Left colon (tissue), 2 donors: Measurements from ENCODE around the gene ULK4. TPM values are rescaled to one million over a fixed set of nuclear protein-coding genes. Genes with fewer than 3 reads are reported as not detected.

Source experiments
- ATAC-seq: fragments of 200-7000 bp; cut with Tn5 transposase; one replicate; pipeline ENCODE4 v1.9.1; 2020; ENCODE audit warnings: mild to moderate bottlenecking, moderate library complexity
- DNase-seq, 2 donors: peaks; one replicate each; pipeline ENCODE4 v3.0.0-alpha.2; 2020
- intact Hi-C, 2 donors: fragments of 100-400 bp; cut with DNase I in 1 of 2; cut with micrococcal nuclease in 1 of 2; formaldehyde crosslinking; loops; one replicate each; pipeline versions ENCODE4 v1.11.2 to v1.14.0; 2022; cut with DNase I, micrococcal nuclease
- total RNA-seq, 2 donors: library from RNA; stranded (reverse); fragmentation: NEBNext Ultra II Directional; extraction: Animal tissue kit (Norgen Biotek cat#: 25700); gene quantifications; one replicate each; pipeline ENCODE4 v1.2.1, GENCODE V29; 2021
- donor health status: DM: no; HTN: no; CAD: no.
- donor health status: DM: yes; HTN: yes; CAD: no.

Gene ULK4
- total RNA-seq, 2 donors from 2014 or later = 5.3 to 5.7 TPM

DNA sequence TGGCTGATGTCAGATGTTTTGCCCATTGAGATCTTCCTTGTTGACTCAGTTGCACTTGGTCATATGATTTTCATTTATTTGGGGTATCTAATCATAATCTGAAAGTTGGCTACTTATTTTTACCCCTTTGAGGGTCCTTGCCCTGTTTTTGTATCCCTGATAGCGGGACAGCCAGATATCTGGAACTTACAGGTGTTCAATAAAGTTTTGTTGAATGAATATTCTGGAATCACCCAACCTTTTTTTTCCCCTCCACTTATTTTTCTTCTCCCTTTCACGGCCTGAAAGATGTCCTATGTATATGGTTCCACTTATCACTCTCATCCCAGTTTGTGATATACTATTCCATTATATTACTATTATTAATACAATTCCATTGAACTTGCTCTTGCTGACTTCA lies 749.8 kb downstream of the ULK4 start:
- DNase-seq (no peak), ATAC-seq (no peak)
- intact Hi-C loops = no loop called here

DNA sequence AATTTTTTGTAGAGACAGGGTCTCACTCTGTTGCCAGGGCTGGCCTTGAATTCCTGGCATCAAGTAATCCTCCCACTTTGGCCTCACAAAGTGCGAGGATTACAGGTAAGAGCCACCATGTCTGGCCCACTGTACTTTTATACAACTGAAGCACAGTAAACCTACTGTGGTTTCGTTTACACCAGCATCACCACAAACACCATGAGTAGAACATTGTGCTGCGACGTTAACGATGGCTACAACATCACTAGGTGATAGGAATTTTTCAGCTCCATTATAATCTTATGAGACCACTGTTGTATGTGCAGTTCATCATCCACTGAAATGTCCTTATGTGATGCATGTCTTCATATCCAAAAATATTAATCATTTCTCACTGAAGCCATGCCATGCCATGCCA lies 750.9 kb downstream of the ULK4 start:
- intact Hi-C loops = no loop called here
- ATAC-seq (no peak), DNase-seq (no peak)

DNA sequence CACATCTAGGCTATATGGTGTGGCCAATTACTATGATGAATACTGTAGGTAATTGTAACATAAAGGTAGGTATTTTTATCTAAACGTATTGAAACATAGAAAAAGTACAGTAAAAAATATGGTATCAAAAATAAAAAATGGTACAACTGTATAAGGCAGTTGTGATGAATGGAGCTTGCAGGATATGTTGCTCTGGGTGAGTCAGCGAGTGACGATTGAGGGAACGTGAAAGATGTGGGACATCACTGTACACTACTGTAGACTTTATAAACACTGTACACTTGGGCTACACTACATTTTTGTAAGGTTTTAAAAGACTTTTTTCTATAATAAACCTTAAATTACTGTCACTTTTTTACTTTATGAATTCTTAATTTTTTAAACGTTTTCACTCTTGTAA lies 752.3 kb downstream of the ULK4 start:
- DNase-seq (no peak), ATAC-seq (no peak)
- intact Hi-C loops = loop anchor here in 1 of 2 donors (10.0 kb wide), 1 partner anchor 625 kb away; no protein-coding TSS in a partner anchor

DNA sequence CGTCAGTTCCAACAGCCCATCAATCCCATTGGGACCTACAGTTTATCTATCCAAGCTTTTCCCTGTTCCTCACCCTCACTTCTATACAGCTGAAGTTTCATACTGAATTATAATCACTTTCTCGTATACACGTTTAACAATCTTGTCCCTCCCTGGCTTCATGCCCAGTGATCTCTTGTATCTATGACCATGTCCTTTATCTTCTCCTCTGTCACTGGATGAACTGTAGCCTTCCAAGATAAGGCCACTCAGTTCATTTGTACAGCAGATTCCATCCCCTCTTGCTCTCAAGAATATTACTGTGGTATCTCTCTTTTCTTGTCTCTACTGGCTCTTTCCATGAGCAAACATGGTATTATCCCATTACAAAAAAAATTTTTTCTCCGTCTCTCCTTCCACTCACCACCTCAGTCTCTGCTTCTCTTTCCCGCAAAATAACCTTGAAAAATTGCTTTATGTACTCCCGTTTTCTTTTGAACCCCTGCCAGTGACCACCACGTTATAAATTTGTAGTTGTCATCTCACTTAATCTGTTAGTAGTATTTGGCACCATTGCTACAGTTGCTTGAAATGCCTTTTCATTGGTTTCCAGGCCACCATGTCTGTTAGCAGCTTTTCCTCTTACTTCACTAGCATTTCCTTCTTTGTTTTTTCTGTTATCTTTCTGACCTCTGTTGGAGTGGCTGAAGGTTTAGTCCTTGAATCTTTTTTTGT lies 753.2 kb downstream of the ULK4 start:
- peak in 1 of 2 donors; percentile 13 for DNase-seq

DNA sequence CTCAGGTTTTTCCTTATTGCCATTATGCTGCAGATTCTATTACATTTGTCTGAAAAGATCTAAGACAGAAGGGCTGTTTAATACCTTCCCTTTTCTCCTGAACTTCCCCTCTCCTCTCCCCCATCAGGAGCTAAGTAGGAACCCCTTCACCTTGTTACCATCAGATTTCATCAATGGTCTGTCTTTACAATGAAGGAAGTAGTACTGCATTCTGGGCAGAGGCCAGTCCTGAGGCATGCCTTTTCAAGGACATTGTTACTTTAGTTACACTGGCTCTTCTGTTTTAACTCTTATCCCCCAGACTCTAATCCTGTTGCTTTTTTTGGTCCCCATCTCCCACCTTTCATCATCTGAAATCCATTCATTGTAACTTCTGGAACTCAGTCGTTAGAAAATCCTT lies 754.5 kb downstream of the ULK4 start:
- ATAC-seq = peak; percentile 28
- intact Hi-C loops = loop anchor here in 1 of 2 donors (10.0 kb wide), 1 partner anchor 623 kb away; no protein-coding TSS in a partner anchor
- no peak for DNase-seq

More for the DNA sequence above, 753.2 kb downstream of the ULK4 start:
- intact Hi-C loops = loop anchor here in 1 of 2 donors (10.0 kb wide), 1 partner anchor 624 kb away; no protein-coding TSS in a partner anchor
- ATAC-seq = peak; percentile 74

DNA sequence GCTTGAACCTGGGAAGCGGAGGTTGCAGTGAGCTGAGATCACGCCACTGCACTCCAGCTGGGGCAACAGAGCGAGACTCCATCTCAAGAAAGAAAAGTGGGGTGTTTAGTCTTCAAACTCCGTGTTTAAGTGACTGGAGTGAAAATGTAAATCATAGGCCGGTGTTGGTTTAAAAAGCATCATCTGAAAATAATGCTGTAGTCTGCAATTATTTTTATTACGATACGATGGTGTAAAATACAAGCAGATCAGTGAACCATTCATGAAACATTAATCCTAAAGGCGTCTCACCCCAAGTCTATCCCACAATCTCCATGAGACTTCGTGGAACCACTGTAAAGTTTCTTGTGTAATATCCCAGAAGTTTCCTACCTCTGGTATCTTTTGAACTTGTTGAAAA lies 756.3 kb downstream of the ULK4 start:
- DNase-seq (no peak), ATAC-seq (no peak)
- intact Hi-C loops = loop anchor here in 1 of 2 donors (10.0 kb wide), 1 partner anchor 621 kb away; no protein-coding TSS in a partner anchor

DNA sequence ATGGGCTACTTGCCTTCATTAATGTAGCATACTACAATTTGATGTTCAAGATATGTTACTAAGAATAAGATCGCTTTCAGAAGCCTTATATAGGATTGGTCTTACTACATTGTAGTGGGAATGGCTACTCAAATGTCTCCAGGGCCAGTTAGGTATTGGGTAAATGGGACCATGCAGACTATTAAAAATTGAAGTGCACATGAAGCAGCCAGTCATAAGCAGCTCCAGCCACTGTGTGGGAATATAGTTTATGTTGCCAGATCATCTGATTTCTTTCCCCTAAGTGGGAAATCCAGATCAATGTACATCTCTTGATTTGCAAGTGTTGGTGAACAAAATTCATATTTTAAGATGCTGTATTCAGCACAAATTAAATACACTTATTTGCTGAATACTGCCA lies 757.5 kb downstream of the ULK4 start:
- ATAC-seq (no peak), DNase-seq (no peak)
- intact Hi-C loops = loop anchor here in 1 of 2 donors (10.0 kb wide), 1 partner anchor 620 kb away; no protein-coding TSS in a partner anchor

DNA sequence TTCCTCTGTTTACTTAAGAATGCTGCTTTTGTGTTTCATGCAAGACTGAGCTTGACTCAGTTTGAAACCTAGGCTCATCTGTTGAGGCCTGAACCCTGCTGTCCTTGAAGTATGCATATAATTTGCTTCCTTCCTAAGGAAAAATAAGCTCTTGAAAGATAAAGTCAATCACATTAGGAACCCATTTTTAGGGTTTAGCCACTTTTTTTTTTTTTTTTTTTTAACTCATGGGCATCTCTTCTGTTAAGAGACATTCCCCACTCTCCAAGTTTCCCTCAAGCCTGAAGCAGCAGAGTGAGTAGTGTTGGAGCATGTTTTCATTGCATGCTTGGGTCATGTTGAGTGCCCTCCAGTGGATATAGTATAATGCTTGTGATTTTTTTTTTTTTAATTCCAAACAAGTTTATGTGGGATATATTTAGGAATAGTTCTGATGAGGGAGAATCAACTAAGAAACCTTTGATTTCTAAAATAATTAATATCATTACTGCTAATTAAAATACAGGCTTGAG lies 759.0 kb downstream of the ULK4 start:
- no peak for ATAC-seq
- no peak for DNase-seq
- intact Hi-C loops = loop anchor here in 1 of 2 donors (10.0 kb wide), 1 partner anchor 618 kb away; no protein-coding TSS in a partner anchor

DNA sequence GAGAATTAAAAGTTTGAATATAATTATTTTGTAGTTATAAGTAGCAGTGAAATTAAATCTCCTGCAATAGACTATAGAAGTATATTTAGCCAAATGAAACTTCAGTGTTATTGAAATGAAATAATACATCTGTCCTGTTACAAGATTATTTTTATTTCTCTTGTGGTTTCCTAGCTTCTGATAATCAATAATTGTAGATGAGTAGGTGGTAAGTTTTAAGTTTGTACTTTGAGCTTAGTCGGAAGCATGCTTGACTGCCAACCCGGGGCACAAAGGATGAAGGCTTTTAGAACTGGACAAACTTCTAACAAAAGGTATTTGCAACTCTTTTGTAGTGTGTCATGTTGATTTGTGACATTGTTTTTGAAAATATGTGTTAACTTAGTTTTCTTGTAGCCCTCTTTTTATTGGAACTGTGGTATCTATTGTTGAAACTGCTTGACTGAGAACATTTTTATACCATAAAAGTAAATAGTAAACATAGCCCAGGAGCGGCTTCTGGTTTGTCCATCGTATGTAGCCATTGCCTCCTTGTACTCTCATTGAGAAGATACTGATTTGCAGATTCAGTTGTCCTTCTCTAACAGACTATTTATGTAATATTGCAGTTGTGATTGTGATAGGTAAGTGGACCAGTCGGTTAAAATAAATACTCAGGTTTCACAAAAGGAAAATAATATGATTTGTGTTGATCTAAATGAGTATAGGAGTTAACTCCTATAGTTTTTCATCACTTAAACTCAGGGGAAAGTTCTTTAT lies 759.6 kb downstream of the ULK4 start:
- no peak for DNase-seq
- no peak for ATAC-seq
- intact Hi-C loops = loop anchor here in 1 of 2 donors (10.0 kb wide), 1 partner anchor 617 kb away; no protein-coding TSS in a partner anchor

DNA sequence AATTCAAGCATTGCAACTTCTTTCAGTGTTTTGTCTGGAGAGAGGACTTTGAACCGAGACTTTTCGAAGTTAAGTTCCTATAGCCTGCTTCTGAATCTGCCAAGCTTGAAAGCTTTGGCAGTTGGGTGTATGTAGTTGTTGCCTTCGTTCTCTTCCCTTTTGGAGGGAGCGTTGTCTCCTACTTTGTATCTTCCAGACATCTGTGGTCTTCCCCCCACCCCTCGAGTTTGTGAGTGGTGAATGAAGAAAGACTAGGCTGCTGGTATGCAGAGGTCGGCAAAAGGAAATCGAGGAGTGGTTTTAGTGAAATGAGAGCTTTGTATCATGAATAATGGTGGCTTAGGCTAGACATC lies 761.3 kb downstream of the ULK4 start:
- ATAC-seq (peak; percentile 32), DNase-seq (peak in 1 of 2 donors; percentile 14)
- intact Hi-C loops = loop anchor here in 1 of 2 donors (10.0 kb wide), 1 partner anchor 616 kb away; no protein-coding TSS in a partner anchor

DNA sequence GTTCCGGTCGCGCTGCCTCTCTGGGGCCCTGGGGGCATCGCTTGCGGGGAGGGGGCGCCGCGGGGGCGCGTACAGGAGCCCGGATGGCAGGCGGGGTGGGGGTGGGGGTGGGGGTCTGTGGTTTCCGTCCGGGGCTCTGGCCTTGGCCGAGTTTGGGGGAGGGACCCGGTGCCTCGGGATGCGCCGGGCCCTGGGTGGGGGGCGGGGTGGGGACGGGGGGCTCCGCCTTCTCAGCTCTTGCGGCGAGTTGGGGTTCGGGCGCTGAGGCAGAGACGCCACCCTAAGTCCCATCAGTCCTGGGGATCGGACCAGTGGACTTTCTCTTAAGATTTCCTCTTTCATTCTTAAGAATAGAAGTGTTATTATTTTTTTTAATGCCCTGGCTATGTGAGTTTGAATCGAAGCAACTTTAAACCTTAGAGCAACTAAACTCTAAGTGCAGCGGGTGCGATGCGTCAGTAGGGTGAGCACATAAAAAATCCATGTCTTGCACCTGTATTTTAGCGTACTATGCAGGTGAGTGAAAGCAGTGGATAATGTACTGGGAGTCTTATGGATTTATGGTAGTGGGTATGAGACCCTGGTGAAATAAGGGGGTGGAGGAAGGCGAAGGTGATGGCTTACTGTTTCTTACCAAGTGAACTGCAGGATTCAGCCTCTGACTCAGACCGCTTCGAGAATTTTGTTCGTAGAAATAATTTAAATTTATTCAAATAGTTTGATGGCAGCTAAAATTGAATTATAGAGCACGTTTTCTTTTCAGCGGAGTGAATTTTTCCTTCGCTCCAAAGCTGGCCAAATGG lies 761.8 kb downstream of the ULK4 start:
- ATAC-seq = peak; percentile 9
- intact Hi-C loops = loop anchor here in 1 of 2 donors (10.0 kb wide), 1 partner anchor 615 kb away; no protein-coding TSS in a partner anchor

DNA sequence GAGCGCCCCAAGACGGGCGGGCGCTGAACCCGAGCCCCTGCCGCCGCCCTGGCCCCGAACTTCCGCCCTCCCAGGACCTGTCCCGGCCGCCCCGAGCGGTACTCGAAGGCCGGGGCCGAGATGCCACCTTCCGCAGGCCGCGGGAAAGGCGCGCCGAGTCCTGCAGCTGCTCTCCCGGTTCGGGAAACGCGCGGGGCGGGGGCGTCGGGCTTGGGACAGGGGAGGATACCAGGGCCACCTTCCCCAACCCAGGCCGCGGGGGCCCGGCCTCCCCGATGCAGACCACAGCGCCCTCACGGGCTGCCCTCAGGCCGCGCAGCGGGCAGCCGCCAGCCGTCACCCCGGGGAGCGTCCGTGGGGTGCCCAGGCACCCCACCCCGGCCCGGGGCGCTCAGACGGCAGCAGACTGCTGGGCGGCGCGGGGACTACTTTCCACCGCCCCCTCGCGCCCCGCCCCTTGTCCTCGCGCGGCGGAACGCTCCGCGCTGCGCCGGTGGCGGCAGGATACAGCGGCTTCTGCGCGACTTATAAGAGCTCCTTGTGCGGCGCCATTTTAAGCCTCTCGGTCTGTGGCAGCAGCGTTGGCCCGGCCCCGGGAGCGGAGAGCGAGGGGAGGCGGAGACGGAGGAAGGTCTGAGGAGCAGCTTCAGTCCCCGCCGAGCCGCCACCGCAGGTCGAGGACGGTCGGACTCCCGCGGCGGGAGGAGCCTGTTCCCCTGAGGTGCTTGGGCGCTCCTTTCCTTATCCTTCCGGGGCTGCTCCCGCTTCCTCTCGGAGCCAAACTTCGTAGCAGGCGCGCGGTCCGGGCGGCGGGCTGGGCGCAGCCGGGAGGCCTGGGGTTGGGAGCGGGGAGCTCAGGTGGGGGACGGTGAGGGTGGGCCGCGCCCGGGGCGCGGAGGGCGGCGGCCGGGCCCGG lies 762.7 kb downstream of the ULK4 start, which contains the start of gene CTNNB1:
CTNNB1 (plus strand) TSS at position 556 of the 916 bp plus-strand sequence. CDS start 24,564 bp downstream, outside the sequence.
- intact Hi-C loops = no loop called here
- ATAC-seq (peak; percentile 86), DNase-seq (peak; percentile 91 to 95)

More for the DNA sequence above, 761.8 kb downstream of the ULK4 start:
- DNase-seq = peak in 1 of 2 donors; percentile 39

DNA sequence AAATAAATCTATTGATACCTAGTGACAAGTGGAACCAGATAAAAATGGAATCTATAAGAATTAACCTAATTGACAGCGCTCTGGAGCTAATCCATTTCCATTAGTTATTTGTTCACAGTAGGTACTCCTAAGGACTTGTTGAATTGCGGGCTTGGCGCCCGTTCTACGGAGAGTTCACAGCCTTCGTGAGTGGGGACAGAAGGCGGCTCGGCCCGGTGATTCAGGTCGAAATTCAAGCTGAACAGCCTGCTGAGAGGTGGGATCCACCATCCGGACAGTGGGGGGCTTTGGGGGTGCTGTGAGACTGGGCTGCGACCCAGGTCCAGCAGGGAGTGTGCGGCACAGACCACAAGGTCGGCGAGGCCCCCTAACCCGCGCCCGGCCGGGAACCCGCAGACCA lies 763.4 kb downstream of the ULK4 start:
- DNase-seq (peak; percentile 31 to 60), ATAC-seq (peak; percentile 6)
- intact Hi-C loops = no loop called here

DNA sequence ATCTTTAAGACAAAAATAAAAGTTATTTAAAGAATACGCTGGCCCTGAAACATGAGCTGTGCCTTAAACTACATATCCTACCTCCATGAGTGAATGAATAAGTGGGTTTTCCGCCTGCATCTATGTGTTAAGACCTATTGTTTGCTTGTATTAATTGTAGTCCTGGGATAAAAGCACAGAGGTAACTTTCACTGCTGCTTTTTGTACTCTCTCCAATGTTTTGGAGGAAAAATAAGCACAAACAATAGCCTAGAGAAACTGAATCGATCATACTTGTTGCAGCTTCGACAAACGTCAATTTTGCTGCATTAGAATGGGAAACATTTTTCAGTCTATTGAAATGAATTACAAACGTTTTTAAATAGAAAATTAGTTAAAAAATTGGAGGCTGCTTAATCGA lies 763.9 kb downstream of the ULK4 start:
- ATAC-seq (no peak), DNase-seq (no peak)
- intact Hi-C loops = no loop called here
